OCI-LY1 (cell line): ENCODE data around the gene AP1M1.

Experiments
- H2AFZ ChIP-seq: fragments of 200-600 bp; sonication (generic), shearing (Covaris generic); 2 replicates; pipeline ENCODE4 v1.6.0; 2014; ENCODE audit warnings: antibody characterized with exemption, mild to moderate bottlenecking, low read length
- H3F3A ChIP-seq: fragments of 200-600 bp; sonication (generic), shearing (Covaris generic); 2 replicates; pipeline ENCODE4 v1.6.0; 2014; ENCODE audit warnings: mild to moderate bottlenecking, antibody characterized with exemption, low read length, moderate library complexity; ENCODE audit not compliant: insufficient read depth
- H3K27ac ChIP-seq: fragments of 200-600 bp; sonication (generic); 2 replicates; pipeline ENCODE4 v1.5.1; 2014; ENCODE audit warnings: low read length, mixed run types, mild to moderate bottlenecking, low read depth; ENCODE audit not compliant: poor library complexity, severe bottlenecking
- H3K27me3 ChIP-seq: fragments of 200-600 bp; sonication (generic); 2 replicates; pipeline ENCODE4 v1.6.0; 2014; ENCODE audit warnings: antibody characterized with exemption, mild to moderate bottlenecking, low read length, moderate library complexity; ENCODE audit not compliant: insufficient read depth
- H3K36me3 ChIP-seq: fragments of 200-600 bp; sonication (generic); 2 replicates; pipeline ENCODE4 v1.6.1; 2014; ENCODE audit warnings: mild to moderate bottlenecking, antibody characterized with exemption, low read length, moderate library complexity, mixed read lengths; ENCODE audit not compliant: insufficient read depth
- H3K4me1 ChIP-seq: fragments of 200-600 bp; sonication (generic); 2 replicates; pipeline ENCODE4 v1.5.1; 2014; ENCODE audit warnings: mild to moderate bottlenecking, low read length, moderate library complexity; ENCODE audit not compliant: insufficient read depth, severe bottlenecking
- H3K4me2 ChIP-seq: fragments of 200-600 bp; sonication (generic), shearing (Covaris generic); 2 replicates; pipeline ENCODE4 v1.6.1; 2014; ENCODE audit warnings: low read length
- H3K4me3 ChIP-seq: fragments of 200-600 bp; sonication (generic); 2 replicates; pipeline ENCODE4 v1.5.1; 2014; ENCODE audit warnings: low read length, low read depth, mild to moderate bottlenecking, mixed read lengths; ENCODE audit not compliant: poor library complexity, severe bottlenecking
- H3K79me2 ChIP-seq: fragments of 200-600 bp; shearing (Covaris generic); 2 replicates; pipeline ENCODE4 v1.6.1; 2016; ENCODE audit warnings: mixed run types, low read length, mixed read lengths; ENCODE audit not compliant: insufficient read depth
- H3K9ac ChIP-seq: fragments of 200-600 bp; sonication (generic), shearing (Covaris generic); 2 replicates; pipeline ENCODE4 v1.6.1; 2014; ENCODE audit warnings: mild to moderate bottlenecking, low read length, mixed read lengths
- H3K9me2 ChIP-seq: fragments of 200-600 bp; sonication (generic), shearing (Covaris generic); 2 replicates; pipeline ENCODE4 v1.6.1; 2014; ENCODE audit warnings: low read depth, mild to moderate bottlenecking, low read length, mixed read lengths
- H3K9me3 ChIP-seq: fragments of 200-600 bp; shearing (Covaris generic); 2 replicates; pipeline ENCODE4 v1.6.1; 2014; ENCODE audit warnings: low read length, mixed read lengths
- H4K20me1 ChIP-seq: fragments of 200-600 bp; sonication (generic), shearing (Covaris generic); 2 replicates; pipeline ENCODE4 v1.6.0; 2016; ENCODE audit warnings: mild to moderate bottlenecking, low read length; ENCODE audit not compliant: insufficient read depth
- CTCF ChIP-seq: fragments of 200-600 bp; sonication (generic), shearing (Covaris generic); IDR thresholded peaks from 2 replicates; pipeline ENCODE4 v1.5.1; 2017; ENCODE audit warnings: mild to moderate bottlenecking, antibody characterized with exemption, low read length, moderate library complexity, mixed read lengths
- EZH2 ChIP-seq: fragments of 200-600 bp; sonication (generic), shearing (Covaris generic); IDR thresholded peaks from 2 replicates; pipeline ENCODE4 v1.8.0; 2017; ENCODE audit warnings: borderline replicate concordance, mixed run types, mild to moderate bottlenecking, antibody characterized with exemption, low read length, moderate library complexity, mixed read lengths

AP1M1 gene

GRCh38 chr19:16188521-16188920 is 9.2 kb upstream of the AP1M1 start:
- Histone ChIP-seq H3F3A (no peaks in the 10 kb centered on the region), H3K9ac (no peak overlapping the region), H3K4me3 (no peak overlapping the region), H3K36me3 (peaks cover 50% of the 10 kb centered on the region), H3K27me3 (no peaks in the 10 kb centered on the region), H3K27ac (no peak overlapping the region), H2AFZ (no peak overlapping the region), H3K9me3 (no peaks in the 10 kb centered on the region), H3K79me2 (no peaks in the 10 kb centered on the region), H3K4me2 (no peak overlapping the region), H3K4me1 (peaks cover 16% of the 10 kb centered on the region), H4K20me1 (no peaks in the 10 kb centered on the region), H3K9me2 (no peaks in the 10 kb centered on the region)
- no peak for TF ChIP-seq EZH2
- TF ChIP-seq CTCF, result no peak

GRCh38 chr19:16190198-16190597 is 7.5 kb upstream of the AP1M1 start:
- Histone ChIP-seq H3K4me2 (no peak overlapping the region), H3K9ac (no peak overlapping the region), H2AFZ (no peak overlapping the region), H4K20me1 (no peaks in the 10 kb centered on the region), H3K36me3 (peaks cover 50% of the 10 kb centered on the region), H3K27ac (no peak overlapping the region), H3K27me3 (no peaks in the 10 kb centered on the region), H3K9me3 (no peaks in the 10 kb centered on the region), H3K79me2 (no peaks in the 10 kb centered on the region), H3F3A (no peaks in the 10 kb centered on the region), H3K9me2 (no peaks in the 10 kb centered on the region), H3K4me1 (peaks cover 12% of the 10 kb centered on the region), H3K4me3 (no peak overlapping the region)
- TF ChIP-seq CTCF, result no peak
- no peak for TF ChIP-seq EZH2

GRCh38 chr19:16190736-16191135 is 7.0 kb upstream of the AP1M1 start:
- TF ChIP-seq EZH2 (no peak), CTCF (no peak)
- Histone ChIP-seq H3F3A (no peaks in the 10 kb centered on the region), H3K36me3 (peaks cover 50% of the 10 kb centered on the region), H3K4me1 (peaks cover 12% of the 10 kb centered on the region), H4K20me1 (no peaks in the 10 kb centered on the region), H3K27me3 (no peaks in the 10 kb centered on the region), H3K4me2 (no peak overlapping the region), H3K9me3 (no peaks in the 10 kb centered on the region), H3K27ac (no peak overlapping the region), H3K9ac (no peak overlapping the region), H2AFZ (no peak overlapping the region), H3K4me3 (no peak overlapping the region), H3K79me2 (no peaks in the 10 kb centered on the region), H3K9me2 (no peaks in the 10 kb centered on the region)
